IPS DF 6.9 (cell line): Measurements from ENCODE around the gene ABI3BP.

Source experiments
- DNase-seq: peaks from one replicate; pipeline ENCODE4 v3.0.0-alpha.2; 2013; ENCODE audit warnings: low read depth, low spot score
- H3K27ac ChIP-seq: one replicate; pipeline ENCODE4 v1.5.1; 2013; ENCODE audit warnings: low read length, control low read depth
- H3K27me3 ChIP-seq: 2 replicates; pipeline ENCODE4 v1.6.1; 2013; ENCODE audit warnings: mild to moderate bottlenecking, low read length; ENCODE audit not compliant: control insufficient read depth, insufficient read depth
- H3K36me3 ChIP-seq: 2 replicates; pipeline ENCODE4 v1.6.1; 2013; ENCODE audit warnings: low read length; ENCODE audit not compliant: control insufficient read depth, insufficient read depth
- H3K4me1 ChIP-seq: 2 replicates; pipeline ENCODE4 v1.6.1; 2013; ENCODE audit warnings: low read length; ENCODE audit not compliant: control insufficient read depth, insufficient read depth
- H3K4me3 ChIP-seq: 2 replicates; pipeline ENCODE4 v1.5.1; 2013; ENCODE audit warnings: mild to moderate bottlenecking, low read length
- H3K9me3 ChIP-seq: 2 replicates; pipeline ENCODE4 v1.6.1; 2013; ENCODE audit warnings: low read length, inconsistent platforms; ENCODE audit not compliant: control insufficient read depth, insufficient read depth
- WGBS: extraction: QIAGEN DNeasy Blood & Tissue Kit; methylation state at CpG from one replicate; pipeline ENCODE4 v1.1.7; 2013; ENCODE audit warnings: mixed read lengths, missing lambda C conversion rate; ENCODE audit not compliant: insufficient read length, insufficient coverage; 5-methylcytosine and 5-hydroxymethylcytosine counted together

Gene ABI3BP

DNA sequence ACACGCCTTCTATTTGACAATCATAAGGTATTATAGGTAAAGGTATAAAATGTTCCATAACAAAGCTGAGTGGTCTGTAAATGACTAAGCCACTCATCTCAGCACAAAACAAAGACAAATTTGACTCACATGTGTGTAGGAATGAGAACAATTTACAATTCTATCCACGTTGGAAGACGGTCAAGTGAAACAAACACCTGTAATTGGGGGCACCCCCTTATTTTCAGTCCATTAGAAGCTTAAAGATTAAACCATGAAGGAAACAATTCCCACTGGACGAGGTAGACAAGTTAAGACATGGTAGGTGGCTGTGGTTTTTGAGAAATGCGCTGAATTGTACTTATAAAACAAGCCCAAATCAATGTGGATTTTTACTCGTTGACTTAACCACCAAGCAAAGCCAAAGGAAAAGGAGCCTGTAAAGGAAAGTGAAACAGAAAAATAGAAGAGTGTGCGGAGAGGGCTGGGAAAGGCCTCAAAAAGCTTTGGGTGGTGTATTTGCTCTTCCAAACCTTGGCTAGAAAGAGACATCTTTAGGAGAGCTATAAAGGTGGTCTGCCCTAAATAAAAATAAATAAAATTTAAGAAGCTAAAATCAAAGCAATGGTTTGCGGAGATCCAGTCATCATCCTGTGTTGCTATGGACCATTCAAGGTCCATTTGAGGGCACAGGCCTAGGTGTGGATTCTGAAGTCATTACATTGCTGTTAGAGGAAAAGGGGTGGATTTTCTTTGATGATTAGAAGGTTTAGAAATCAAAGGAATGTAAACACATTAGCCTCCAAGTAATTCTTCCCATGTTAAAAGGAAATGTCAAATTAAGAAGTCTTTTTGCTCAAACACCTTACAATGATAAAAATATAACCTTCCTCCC is 148.9 kb downstream of the ABI3BP start:
- DNase-seq = no peak
- H3K27ac ChIP-seq = no peak overlapping the region
- no peaks in the 10 kb centered on the region for H3K27me3 ChIP-seq
- no peaks in the 10 kb centered on the region for H3K36me3 ChIP-seq
- H3K4me3 ChIP-seq = no peak overlapping the region
- no peaks in the 10 kb centered on the region for H3K4me1 ChIP-seq
- WGBS = no CpG with 5 or more reads among the region's 8 CpGs
- no peaks in the 10 kb centered on the region for H3K9me3 ChIP-seq

DNA sequence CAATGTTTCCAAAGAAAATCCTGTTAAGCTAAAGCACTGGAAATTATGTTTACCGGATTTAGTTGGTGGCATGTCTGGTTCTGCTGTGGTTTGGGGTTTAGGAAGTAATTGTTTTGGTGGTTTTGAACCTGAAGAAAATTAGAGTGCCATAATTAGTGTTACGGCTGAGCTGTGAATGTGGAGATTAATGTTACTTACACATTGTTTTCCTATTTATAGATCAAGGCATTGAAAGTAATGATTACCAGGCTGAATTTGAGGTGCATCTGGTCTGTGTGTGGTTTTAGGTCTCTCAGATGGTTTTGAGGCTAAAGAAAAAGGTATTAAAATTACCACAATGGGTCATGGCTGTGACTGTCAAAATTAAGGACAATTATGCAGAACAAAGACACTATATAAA is 155.1 kb downstream of the ABI3BP start:
- Histone ChIP-seq H3K27me3 (no peaks in the 10 kb centered on the region), H3K9me3 (no peaks in the 10 kb centered on the region), H3K36me3 (no peaks in the 10 kb centered on the region), H3K4me3 (no peak overlapping the region), H3K4me1 (no peaks in the 10 kb centered on the region), H3K27ac (no peak overlapping the region)
- WGBS = no CpG with 5 or more reads among the region's 2 CpGs
- no peak for DNase-seq

DNA sequence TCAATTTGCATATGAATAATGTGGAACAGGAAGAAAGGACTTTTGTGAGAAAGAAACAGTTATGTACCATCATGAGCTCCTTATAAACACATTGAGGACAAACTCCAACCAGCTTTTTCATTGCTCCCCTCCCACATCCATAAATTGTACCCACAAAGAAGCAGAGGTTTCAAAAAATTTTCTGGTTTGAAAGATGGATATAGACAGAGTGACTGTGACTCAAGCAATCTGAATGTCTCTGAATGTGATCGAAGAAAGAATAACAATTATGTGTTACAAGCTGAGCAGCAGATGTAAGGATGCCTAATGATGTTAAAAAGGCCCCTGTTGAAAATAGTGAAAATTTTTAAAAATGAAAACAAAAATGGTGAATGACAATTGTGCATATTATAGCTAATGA is 156.6 kb downstream of the ABI3BP start:
- WGBS = no CpG with 5 or more reads among the region's 1 CpG
- no peaks in the 10 kb centered on the region for H3K9me3 ChIP-seq
- no peaks in the 10 kb centered on the region for H3K4me1 ChIP-seq
- H3K4me3 ChIP-seq = no peak overlapping the region
- H3K27me3 ChIP-seq = no peaks in the 10 kb centered on the region
- no peak overlapping the region for H3K27ac ChIP-seq
- no peak for DNase-seq
- H3K36me3 ChIP-seq = no peaks in the 10 kb centered on the region

DNA sequence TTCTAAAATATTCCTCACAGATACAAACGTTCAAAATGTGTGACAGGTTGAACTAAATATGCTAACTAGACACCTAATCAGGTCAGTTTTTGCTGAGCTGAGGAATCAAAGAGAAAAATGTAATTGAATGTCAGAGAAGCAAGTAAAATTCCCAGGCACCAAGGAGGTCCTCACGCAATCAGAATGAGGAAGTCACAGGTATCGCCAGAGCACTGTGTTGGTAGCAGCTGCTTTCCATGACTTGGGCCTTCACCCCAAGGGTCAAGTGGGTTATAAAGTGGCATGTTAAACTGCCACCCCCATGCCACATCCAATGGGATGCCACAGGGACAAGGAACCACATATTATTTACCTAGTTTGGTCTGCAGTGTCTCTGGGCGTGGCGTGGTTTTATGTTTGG is 158.9 kb downstream of the ABI3BP start:
- H3K4me1 ChIP-seq = no peaks in the 10 kb centered on the region
- H3K27ac ChIP-seq = no peak overlapping the region
- no peaks in the 10 kb centered on the region for H3K36me3 ChIP-seq
- H3K4me3 ChIP-seq = no peak overlapping the region
- no peaks in the 10 kb centered on the region for H3K27me3 ChIP-seq
- no peaks in the 10 kb centered on the region for H3K9me3 ChIP-seq
- 100% methylated on average over 2 of the region's 5 CpGs for WGBS
- no peak for DNase-seq

DNA sequence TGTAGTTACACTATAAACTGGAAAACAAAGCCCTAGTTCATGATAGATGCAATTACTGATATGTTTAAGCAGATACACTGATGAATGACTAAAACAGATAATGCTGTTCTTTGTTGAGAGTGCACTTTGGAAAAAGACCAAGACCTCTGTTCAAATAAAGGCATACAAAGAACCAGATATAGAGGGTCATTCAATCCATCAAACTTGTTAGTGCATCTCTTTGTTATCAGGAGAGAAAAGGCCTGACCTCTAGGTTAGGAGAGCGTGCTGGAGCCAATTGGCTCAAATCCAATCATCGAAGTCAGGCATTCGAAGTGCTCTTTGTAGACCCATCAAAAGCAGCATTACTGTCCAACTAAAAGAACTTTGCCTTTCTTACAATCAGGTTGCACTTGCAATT is 159.7 kb downstream of the ABI3BP start:
- Histone ChIP-seq H3K9me3 (no peaks in the 10 kb centered on the region), H3K36me3 (no peaks in the 10 kb centered on the region), H3K27me3 (no peaks in the 10 kb centered on the region), H3K27ac (no peak overlapping the region), H3K4me1 (no peaks in the 10 kb centered on the region), H3K4me3 (no peak overlapping the region)
- DNase-seq = no peak
- WGBS = no CpG with 5 or more reads among the region's 3 CpGs

DNA sequence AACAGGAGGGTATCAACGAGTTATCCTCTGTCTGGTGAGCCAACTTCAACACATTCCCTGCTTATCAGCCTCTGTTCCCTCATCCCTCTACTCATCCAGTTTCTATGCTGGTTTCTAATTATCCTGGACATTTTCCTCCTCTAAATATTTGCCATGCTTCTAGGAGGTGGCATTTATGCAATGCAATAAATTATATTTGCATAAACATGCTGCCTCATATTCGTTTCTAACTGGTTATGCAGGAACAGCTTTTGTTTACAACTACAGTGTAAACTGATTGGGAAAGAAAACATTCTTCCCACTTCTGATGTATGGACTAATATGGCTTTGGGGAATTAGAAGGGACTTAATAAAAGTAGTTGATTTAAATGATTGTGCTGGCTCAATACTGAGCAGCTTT is 161.6 kb downstream of the ABI3BP start:
- Histone ChIP-seq H3K9me3 (no peaks in the 10 kb centered on the region), H3K4me1 (no peaks in the 10 kb centered on the region), H3K27me3 (no peaks in the 10 kb centered on the region), H3K27ac (no peak overlapping the region), H3K4me3 (no peak overlapping the region), H3K36me3 (no peaks in the 10 kb centered on the region)
- no CpG with 5 or more reads among the region's 2 CpGs for WGBS
- no peak for DNase-seq

DNA sequence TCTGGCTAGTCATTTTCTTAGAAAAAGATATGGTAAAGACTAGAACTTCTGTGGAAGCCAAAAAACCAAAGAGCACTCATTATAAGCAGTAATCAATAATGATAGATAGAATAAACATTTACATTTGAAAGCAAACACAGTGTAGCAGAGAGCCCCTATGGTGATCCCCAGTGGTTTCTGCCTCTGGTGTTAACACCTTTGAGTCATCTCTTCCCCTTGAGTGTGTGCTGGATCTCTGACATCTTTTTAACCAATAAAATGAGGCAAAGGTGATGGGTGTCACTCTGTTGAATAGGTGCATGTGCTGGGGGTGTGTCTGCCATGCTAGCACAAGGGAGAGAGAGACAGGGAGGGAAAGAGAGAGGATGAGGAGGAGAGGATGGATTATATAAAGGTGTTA is 162.3 kb downstream of the ABI3BP start:
- Histone ChIP-seq H3K4me3 (no peak overlapping the region), H3K27me3 (no peaks in the 10 kb centered on the region), H3K9me3 (no peaks in the 10 kb centered on the region), H3K4me1 (no peaks in the 10 kb centered on the region), H3K36me3 (no peaks in the 10 kb centered on the region), H3K27ac (no peak overlapping the region)
- no peak for DNase-seq

DNA sequence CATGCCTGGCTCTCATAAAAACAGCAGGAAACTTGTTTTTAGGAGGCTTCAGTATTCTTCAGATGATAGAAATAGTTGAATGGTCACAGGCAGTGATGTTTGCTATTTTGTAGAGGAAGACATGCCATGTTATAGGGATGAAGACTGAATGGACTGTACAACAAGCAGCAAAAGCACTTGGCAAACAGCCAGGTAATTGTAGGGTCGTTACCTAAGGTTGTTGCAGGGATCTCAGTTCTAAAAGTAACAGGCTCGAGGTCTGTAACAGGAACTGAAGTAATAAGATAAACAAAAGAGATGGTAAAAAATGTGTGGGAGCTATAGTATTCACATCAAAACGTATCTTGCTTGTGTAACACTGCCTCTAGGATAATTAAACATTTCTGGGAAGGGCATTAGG is 167.6 kb downstream of the ABI3BP start:
- Histone ChIP-seq H3K9me3 (no peaks in the 10 kb centered on the region), H3K27me3 (no peaks in the 10 kb centered on the region), H3K27ac (no peak overlapping the region), H3K4me3 (no peak overlapping the region), H3K36me3 (no peaks in the 10 kb centered on the region), H3K4me1 (no peaks in the 10 kb centered on the region)
- WGBS = no CpG with 5 or more reads among the region's 3 CpGs
- no peak for DNase-seq

DNA sequence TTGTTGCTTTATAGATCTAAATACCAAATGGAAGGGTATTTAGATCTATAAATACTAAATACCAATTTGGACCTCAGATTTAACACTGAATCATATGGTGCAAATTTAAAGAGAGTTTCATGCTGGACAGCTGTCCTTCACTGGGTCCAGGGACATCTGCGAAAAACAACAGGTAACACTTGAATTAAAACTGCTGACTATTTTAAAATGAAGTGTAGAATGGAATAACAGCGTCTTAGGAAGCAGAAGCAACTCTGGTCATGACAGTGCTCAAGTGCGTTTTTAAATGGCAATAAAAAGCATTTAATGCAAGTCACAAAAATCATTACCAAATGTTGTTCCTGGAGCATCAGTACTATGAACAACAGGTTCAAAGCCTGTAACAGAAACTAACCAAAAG is 177.6 kb downstream of the ABI3BP start:
- no peaks in the 10 kb centered on the region for H3K9me3 ChIP-seq
- H3K27me3 ChIP-seq = no peaks in the 10 kb centered on the region
- no peak overlapping the region for H3K4me3 ChIP-seq
- no peaks in the 10 kb centered on the region for H3K4me1 ChIP-seq
- no peaks in the 10 kb centered on the region for H3K36me3 ChIP-seq
- H3K27ac ChIP-seq = no peak overlapping the region
- no peak for DNase-seq
- WGBS = no CpG with 5 or more reads among the region's 3 CpGs

DNA sequence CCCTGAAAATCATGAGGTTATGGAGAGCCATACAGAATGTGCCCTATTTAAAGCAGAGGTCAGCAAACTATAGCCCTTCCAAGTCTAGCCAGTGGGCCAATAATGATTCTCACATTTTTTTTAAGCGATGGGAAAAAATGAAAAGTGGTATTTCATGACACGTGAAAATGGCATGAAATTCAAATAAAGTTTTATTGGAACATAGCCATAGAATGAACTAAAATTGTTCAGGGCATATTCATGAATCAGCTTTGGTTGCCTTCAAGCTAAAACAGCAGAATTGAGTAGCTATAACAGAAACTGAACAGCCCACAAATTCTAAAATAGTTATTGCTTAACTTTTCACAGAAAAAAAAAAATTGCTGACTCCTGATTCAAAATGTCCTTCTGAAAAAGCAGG is 179.4 kb downstream of the ABI3BP start:
- Histone ChIP-seq H3K27ac (no peak overlapping the region), H3K9me3 (no peaks in the 10 kb centered on the region), H3K4me1 (no peaks in the 10 kb centered on the region), H3K27me3 (no peaks in the 10 kb centered on the region), H3K4me3 (no peak overlapping the region), H3K36me3 (no peaks in the 10 kb centered on the region)
- WGBS = no CpG with 5 or more reads among the region's 2 CpGs
- no peak for DNase-seq
